GM18502 (cell line): ENCODE results near the gene OR7C1.
"Not testable (repeated sequence)": the region's sequence is repeated elsewhere in the genome, so short reads cannot be mapped to it uniquely, and the experiment has no call there.

Experiments
- ATAC-seq: cut with Tn5 transposase; IDR thresholded peaks from one replicate; pipeline ENCODE4 v1.9.1; 2021; ENCODE audit warnings: mild to moderate bottlenecking; ENCODE audit not compliant: unreplicated experiment, poor library complexity

The OR7C1 gene

DNA sequence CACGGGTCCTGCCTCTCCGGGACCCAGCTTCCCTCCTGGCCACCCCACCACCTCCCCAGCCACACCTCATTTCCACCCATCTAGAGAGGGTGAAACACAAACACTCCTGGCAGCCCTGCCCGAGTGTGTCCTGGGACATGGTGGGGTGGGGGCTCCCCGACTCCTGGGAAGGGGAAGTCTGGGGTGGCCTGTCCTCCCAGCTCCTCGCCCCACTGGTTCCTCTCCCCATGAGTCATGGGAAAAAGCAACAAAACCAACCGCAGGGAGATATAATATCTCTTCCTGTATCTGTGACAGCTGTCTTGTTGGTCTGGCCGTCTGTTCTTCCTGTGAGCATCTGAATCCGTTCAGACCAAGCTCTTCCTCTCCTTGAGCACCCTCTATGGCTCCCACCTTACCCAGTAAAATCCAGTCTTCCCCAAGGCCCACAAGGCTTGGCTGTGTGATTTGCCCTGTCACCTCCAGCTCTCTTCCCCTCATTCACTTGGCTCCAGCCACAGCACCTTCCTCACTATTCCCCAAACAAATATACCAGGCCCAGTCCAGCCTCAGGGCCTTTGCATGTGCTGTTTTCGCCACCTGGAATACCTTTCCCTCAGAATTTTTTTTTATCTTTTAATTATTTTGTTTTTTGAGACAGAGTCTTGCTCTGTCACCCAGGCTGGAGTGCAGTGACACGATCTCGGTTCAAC, 49.7 kb downstream of the OR7C1 start:
- not testable (repeated sequence) for ATAC-seq

GRCh38 chr19:14784730-14785101, 50.3 kb downstream of the OR7C1 start:
- not testable (repeated sequence) for ATAC-seq

GRCh38 chr19:14783410-14783998, 51.5 kb downstream of the OR7C1 start:
- ATAC-seq: not testable (repeated sequence)

- ATAC-seq: no peak
These were observed 52.2 kb downstream of the OR7C1 start for GRCh38 chr19:14782626-14783409.

- ATAC-seq: not testable (repeated sequence)
These were observed 53.1 kb downstream of the OR7C1 start for GRCh38 chr19:14781713-14782536.

DNA sequence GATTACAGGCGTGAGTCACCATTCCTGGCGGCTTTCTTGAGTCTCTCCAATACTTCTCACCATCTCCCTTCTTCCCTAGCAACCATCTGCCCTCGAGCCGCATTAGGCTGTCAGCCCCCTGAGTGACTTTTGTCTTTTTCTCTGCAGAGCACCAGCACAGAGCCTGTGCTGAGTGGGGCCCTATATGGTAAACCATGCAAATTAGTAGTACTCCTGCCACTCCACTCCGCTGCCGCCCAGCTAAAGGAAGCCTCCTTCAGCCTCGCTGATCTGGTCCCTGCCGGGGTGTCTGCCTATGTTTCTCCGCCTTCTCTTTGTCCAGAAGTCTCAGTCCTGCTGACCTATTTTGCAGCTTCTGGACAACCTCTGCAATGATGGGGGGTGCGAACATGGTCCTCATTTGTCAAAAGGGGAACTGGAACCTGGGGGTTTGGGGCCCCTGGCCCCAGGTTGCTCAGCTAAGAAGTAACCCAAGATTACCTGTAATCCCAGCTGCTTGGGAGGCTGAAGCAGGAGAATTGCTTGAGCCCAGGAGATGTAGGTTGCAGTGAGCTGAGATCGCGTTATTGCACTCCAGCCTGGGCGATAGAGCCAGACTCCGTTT, 54.3 kb downstream of the OR7C1 start:
- ATAC-seq: not testable (repeated sequence)

GRCh38 chr19:14779151-14779550, 55.8 kb downstream of the OR7C1 start:
- no peak for ATAC-seq

DNA sequence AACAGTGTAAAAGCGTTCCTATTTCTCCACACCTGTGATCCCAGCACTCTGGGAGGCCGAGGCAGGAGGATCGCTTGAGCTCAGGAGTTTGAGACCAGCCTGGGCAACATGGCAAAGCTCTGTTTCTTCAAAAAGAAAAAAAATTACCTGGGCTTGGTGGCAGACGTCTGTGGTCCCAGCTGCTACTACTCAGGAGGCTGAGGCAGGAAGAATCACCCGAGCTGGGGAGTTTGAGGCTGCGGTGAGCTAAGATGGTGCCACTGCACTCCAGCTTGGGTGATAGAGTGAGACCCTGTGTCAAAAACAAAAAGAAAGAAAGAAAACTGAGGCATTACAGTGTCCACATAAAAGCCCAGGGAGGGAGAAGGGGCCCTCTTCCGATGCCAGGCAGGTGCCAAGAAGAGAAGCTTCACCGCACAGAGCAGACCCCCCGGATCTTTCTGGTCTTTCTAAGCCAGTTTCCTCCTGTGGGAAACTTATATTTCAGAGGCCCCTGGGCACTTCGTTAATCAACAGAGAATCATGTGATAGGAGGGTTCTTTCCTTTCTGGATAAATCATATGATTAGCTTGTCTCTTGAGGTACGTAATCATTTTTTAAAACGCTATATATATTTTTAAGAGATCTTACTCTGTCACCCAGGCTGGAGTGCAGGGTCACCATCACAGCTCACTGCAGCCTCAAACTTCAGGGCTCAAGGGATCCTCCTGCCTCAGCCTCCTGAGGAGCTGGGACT, 56.7 kb downstream of the OR7C1 start, which contains the start of gene ADGRE2:
ADGRE2 (minus strand) TSS at position 451 of the 736 bp plus-strand sequence. CDS start 1,804 bp downstream, outside the sequence.
- ATAC-seq: not testable (repeated sequence)

DNA sequence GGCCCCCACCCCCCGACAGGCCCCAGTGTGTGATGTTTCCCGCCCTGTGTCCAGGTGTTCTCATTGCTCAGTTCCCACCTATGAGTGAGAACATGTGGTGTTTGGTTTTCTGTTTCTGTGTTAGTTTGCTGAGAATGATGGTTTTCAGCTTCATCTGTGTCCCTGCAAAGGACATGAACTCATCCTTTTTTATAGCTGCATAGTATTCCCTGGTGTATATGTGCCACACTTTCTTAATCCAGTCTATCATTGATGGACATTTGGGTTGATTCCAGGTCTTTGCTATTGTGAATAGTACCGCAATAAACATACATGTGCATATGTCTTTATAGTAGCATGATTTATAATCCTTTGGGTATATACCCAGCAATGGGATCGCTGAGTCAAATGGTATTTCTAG, 57.3 kb downstream of the OR7C1 start:
- ATAC-seq: not testable (repeated sequence)

GRCh38 chr19:14775869-14776586, 59.0 kb downstream of the OR7C1 start:
- no peak for ATAC-seq

GRCh38 chr19:14775326-14775725, 59.7 kb downstream of the OR7C1 start:
- ATAC-seq: not testable (repeated sequence)

- ATAC-seq: no peak
These were observed 60.6 kb downstream of the OR7C1 start for GRCh38 chr19:14774373-14774772.

- not testable (repeated sequence) for ATAC-seq
These were observed 61.3 kb downstream of the OR7C1 start for GRCh38 chr19:14773722-14774121.

- ATAC-seq: no peak
These were observed 62.0 kb downstream of the OR7C1 start for GRCh38 chr19:14772995-14773394.

- ATAC-seq: no peak
These were observed 62.5 kb downstream of the OR7C1 start for GRCh38 chr19:14772467-14772866.

DNA sequence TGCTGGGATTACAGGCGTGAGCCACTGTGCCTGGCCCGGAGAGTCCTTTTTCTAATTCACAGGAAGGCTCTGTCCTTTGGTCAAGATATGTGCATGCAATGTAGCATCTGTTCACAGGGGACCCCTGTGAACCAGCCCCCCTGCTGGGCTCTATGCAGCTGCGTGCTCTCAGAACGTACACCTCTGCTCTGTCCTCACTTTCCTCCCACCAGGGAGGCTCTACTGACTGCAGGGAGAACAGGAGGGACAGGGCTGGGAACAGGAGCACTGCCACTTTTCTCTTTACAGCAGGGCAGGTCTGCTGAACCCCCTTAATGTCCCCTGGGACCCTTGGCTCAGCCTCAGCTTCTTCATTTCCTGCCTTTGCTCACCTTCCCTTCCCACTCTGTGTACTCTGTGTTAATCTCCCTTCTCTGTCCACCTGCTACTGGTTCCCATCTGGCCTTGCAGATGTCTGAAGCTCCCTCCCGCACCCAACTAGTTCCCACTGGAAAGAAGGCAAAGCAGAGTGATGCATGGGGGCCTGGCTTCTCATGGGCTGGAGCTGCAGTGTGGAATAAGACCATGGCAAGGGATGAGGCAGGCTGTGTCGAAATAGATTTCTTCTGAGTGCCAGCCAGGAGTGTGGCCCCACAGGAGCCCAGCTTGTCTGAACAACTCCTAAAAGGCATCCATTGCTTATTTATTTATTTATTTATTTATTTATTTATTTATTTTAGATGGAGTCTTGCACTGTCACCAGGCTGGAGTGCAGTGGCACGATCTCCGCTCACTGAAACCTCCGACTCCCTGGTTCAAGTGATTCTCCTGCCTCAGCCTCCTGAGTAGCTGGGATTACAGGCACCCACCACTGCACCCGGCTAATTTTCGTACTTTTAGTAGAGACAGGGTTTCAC, 63.8 kb downstream of the OR7C1 start:
- ATAC-seq: no peak

GRCh38 chr19:14770136-14770535, 64.8 kb downstream of the OR7C1 start:
- no peak for ATAC-seq

DNA sequence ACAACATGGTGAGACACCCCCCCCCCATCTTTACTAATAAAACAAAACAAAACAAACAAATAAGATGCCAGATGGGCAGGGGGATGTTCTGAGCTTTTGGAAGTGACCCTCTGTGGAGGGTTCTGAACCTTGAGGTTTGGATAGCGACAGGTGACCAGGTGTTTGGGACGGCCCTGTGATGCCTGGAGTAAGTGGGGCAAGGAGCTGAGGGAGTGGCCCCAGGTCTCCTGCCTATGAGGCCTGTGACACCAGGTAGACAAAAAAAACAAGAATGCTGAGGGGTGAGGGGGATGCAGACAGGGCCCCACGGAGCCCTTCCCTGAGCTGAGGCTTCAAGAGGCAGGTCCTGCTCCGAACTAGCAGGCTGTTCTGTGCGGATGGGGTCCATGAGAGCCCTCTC, 65.8 kb downstream of the OR7C1 start:
- no peak for ATAC-seq
